GM19438 (cell line): ENCODE results near the gene GAB2.

ENCODE experiments used
- ATAC-seq: cut with Tn5 transposase; IDR thresholded peaks from one replicate; pipeline ENCODE4 v1.9.1; 2021; ENCODE audit warnings: low read depth; ENCODE audit not compliant: unreplicated experiment

The GAB2 gene

DNA sequence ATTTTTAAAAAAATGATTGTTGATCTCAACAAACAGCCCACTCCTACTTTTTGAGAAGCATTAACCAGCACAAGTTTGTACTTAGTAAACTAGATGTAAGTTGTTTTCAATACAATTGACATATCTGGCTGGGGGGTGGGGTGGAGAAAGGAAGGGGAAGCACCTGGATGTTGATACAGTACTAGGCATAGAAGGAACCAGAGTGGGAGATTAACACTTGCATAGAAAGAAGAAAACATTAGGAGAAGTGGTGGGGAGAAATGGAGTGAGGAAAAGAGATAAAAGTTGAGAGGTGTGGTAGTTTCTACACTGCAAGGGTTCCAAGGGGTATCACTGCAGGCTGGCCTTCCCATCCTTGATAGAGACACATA, 10.6 kb upstream of the GAB2 start:
- no peak for ATAC-seq

DNA sequence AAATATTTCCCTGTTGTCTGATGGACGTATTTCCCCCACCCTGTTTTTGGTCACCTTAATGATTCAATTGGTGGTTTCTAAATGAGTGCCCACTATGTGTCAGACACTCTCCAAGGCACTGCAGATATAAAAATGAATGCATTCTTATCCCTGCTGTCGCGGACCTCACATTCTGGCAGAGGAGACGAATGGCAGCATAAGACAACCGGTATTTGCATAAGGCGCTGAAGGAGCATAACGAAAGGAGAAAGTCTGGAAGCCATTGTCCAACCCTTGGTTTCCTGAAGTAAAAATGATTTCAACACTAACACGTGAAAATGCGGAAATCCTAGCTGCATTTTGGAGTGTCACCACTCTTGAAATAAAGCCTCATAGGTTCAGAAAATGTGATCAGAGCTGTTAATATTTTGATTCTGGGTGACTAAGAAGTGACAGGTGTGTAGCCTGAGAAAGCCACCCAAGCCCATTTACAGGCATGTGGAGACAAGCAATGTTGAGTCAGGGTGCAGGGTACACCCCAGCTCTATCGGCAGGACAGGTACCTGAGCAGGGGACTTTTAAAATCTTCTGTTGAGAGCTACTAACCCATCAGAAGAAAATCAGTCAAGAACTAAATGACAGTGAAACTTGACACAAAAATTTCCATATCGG, 10.1 kb upstream of the GAB2 start:
- no peak for ATAC-seq

DNA sequence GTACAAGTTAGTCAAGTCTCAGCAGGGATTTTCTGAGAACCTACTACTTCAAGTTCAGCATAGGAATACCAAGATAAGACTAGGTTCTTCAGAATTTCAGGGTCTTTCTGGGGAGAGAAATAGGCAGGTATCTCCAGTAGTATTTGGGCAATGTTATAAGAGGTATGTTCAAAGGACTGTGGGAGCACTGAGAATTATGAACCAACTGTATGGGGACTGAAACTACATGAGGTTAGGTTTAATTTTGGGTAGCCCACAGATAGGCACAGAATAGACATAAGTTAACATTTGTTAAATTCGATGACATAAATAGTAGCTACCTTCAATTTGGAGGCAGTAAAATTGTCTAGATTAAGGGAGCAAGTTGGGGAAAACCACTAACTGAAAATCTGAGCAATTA, 9.2 kb upstream of the GAB2 start:
- ATAC-seq = no peak

DNA sequence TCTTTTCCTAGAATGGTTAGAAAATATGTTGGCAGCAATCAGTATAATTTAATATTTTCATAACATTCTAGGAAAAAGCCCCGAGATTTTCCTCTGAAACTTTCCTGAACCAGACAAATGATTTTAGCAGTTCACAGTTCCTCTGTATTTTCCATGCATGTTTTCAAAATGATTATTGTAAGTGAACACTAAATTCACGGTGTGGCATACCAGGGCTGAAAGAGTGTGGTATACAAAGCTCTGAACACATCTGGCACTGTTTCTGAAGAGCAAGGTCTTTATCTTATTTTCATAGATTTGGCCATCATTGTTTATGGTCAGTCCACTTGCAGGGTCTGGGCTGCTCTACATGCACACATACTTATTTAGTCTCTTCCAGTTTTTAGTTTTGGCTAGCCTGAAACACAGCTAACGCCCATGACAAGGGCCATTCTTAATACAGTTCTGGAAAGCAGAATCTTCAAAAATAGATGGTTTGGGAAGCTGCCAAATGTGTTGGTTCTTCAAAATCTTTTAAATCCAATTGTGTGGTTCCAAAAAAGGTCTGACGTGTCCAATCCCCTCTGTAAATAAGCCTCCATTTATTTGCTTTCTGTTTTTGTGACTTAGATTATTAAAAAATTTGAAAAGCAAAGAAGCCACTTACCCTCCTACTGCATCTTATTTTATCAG, 7.9 kb upstream of the GAB2 start:
- ATAC-seq = no peak

DNA sequence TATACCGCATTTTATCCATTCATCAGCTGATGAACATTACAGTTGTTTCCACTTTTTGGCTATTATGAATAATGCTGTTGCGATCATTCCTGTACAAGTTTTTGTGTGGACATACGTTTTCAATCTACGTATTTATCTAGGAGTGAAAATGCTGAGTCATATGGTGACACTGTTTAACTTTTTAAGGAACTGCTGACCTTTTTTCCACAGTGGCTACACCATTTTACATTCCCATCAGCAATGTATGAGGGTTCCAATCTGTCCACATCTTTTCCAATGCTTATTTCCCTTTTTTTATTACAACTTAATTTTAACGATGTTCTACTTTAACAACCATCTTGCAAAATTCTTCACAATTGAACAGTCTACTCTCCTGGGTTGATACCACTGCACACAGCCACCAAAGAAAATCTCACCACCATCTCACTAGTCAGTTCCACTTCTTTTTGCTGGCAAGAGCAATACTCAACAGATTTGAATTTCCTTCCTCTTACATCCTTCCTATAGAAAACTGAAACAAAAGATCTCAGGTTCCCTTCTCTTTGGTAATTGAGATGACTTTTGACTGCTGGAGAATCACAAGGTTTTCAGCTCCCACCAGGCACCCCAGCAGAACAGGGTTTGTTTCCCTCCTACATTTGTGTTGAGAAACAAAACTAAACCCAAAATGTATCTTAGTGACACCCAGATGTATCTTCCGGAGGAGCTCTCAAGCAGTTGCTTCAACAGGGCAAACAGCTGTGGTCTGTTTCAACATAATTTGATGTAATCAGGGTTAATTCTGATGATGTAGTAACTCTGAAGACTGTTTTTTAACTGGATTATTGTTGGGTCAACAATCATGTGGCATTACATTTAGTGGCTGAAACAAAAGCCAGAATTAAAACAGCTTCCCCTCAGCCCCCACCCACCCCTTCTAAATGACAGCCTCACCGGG, 7.0 kb upstream of the GAB2 start:
- ATAC-seq = no peak

DNA sequence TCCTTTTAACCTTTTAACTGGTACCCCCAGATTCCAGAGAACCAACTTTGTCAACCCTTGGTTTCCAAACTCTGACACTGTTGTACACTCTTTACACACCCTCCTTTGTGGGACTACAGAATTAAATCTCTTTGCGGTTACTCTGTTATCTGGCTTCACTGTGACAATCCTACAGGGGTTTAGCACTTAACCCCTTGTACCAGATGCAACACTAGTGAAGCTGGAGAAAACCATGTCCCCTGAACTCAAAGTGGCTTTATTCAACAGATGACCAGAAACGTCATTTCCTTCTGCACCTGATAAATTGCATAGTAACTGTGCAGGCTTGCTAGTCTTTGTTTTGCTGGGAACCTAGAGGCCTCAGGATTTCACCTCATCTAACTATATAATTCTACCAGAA, 5.6 kb upstream of the GAB2 start:
- ATAC-seq = no peak

DNA sequence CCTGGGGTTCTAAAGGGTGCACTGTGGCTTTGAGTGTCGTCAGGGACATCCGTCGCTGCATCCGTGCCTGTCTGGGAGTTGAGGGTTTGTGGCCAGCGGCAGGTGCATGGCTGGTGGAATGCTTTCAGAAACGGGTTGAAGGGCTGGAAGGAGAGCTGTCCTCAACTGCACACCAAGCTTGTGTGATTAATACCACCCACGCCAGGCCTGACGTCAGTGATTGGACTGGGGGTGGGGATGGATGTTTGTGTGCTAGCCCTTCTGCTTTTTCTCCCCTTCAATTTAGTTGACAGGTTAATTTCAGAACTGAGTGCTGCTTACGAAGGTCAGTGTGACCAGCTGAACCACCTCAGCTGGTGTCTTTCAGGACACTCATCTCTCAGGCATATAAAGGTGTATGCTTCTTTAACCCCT, 3.2 kb upstream of the GAB2 start:
- no peak for ATAC-seq

DNA sequence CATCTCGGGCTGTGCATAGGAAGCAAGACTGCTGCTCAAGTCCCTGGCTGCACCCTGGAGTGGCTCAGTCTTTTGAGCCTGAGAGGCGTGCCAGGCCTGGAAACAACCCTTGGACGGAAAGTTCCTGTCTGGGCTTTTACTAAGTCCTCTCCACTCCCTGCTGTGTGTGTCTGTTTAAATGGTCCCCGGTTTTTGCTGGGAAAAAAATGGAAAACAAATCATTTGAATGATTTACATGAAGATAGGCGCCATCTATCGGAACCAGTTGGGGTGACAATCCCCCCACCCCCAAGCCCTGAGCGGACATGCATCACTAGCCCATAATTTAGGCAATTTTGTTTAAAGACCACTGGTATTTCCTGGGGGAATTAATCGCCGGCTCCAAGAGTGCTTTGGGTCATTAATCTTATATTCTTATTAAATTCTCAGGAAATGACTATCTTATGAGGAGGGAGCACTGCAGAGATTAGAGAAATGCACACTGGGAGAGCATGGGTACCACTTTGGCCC, 2.7 kb upstream of the GAB2 start:
- no peak for ATAC-seq

DNA sequence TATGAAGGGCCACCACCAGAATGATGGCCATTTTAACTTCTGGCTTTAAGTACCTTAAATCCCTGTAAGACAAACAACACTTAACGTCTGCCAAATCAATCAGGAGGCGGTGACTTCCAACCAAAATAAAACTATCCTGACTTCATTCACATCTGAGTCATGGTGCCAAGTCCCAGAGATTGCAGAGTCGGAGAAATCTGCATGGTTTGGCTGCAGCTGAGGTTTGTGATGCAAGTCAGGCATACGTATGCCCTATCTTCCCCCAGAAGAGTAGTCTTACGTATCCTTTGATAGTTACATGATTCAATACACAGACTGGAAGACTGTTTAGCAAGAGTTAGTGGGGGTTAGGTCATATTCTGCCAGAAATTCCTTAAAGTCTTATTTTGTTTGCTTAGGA, 1.7 kb upstream of the GAB2 start:
- ATAC-seq = no peak

DNA sequence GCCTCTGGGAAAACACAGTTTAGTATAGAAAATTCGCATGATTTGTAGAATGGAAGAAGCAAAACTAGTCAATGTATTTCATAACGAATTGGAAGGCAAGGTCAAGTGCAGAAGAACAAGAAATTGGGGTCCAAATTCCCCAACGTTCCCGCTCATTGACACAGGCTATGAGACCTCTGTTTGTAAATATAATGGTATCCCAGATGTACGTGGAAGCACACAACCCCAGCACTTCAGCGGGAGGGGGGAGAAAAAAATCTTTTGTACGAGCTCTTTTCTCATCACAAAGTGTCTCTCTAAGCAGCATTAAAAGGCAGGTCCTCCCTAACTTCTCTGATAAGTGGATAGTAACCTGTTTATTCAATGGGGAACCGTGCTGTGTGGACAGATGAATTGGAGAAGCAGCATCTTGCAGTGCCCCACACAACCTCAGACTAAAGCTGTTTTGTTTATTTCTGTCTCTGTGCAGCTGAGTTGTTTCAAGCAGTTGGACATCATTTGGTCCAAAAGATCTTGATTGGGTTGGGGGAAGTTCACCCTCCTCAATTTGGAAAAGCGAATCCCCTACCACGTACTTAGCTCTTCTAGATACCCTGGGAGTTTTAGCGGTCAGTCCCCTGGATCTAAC, 1.1 kb upstream of the GAB2 start:
- ATAC-seq = no peak

DNA sequence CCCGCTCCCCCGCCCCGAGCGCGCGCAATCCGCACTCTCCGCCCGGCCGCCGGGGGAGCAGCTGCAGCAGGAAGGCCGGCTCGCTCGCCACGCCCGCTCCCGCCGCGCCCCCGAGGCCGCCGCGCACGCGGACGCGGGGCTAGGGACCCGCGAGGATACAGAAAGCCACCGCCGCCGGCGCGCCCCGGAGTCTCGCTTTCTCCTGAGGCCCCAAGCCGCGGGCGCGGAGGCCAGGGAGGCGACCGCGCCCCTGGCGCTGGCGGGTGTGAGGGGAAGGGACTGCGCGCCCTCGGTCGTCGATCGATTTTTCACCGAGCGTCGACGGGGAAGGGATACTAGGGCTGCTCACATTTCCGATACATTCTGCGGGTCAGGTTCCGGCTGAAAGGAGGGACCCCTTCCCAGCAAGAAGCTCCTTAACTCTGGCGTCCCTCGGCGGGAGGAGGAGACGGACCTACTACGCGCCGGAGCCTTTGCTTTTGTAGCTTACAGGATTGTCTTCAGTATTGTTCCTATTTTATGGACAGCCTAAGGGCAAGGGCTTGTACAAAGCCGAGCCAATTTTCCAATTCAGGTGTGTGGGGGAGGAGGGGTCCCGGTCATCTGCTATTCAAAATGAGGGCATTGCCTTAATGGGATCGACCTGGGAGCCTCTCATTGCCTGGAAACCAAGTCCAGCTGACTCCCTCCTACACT, 416 bp upstream of the GAB2 start:
- peak; percentile 47 for ATAC-seq

DNA sequence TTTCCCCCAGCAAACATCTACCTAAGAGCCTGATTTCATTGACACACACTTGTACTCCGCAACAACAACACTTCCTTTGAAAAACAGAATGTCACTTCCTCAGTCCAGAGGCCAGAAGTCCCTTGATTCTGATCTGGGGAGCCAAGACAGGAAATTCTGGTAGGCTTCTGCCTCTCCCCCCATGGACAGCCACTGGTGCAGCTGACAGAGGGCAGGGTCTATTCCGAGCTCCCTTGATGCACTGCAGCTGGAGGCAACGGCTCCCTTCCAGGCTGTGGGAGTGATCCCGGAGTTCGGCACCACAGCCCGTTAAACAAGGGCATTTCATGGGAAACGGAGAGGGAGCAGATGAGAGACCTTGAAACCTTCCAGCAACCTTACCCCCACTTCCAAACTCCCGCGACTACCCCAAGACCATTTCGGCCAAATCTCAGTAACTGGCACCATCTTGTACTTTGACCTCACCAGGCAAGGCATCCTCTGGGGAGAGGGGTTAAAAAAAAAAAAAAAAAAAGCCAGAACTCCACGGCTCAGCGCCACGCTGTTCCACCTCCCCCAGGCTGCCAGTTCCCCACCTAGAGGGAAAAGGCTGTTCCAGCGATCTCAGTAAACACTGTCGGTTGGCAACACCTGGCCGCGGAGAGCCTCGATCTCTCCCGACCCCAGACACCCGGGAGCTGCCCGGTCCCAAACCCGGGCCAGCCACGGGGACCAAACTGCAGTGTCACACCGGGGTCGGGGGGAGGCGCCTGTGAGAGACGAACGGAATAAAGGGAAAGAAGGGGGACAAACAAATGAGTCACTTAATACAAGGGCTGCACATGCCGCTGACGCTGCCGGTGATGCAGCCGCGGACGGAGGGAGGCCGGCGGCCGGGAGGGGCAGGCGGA, 1.1 kb downstream of the GAB2 start:
- ATAC-seq = peak; percentile 55

DNA sequence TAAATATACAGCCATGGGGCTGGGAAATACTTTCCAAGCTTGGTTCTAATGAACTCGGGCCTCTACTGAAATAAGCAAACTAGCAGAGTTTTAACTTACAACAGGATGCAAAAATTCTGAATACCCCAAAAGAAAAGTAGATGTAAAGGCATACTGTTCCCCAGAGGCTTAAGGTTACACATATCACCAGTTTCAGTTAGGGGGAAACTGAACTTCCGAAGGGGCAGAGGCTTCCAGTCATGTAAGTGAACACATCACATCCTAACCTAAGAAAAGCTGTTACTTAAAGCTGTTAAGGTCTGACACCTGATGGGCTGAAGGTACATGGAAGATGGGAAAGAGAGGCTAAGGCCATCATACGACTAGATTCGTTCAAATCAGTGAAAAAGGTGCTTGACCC, 2.3 kb downstream of the GAB2 start:
- no peak for ATAC-seq

DNA sequence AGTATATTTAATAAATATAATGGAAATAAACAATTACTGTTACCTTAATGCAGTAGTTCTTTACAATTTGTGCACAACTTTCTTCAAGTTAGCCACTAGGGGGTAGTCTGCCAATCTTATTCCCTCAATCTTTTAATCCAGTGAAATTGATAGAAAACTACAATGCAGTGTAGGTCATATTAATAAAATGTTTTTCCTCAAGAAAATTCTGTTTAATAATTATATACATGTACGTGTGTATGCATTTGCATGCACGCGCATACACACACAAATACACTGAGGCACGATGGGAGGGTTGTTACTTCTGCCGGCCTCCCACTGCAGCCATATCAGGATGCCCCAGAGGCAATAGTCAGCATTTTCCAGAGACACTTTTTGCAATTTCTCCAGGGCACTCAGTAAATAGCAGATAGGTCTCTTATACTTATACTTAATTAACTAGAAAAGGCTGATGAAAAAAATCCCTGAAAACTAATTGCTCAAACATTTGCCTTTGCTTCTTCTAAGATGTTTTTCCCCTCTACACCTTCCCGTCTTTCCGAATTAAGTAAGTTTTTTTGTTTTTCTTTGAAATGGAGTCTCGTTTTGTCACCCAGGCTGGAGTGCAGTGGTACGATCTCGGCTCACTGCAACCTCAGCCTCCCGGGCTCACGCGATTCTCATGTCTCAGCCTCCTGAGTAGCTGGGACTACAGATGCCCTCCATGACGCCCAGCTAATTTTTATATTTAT, 3.1 kb downstream of the GAB2 start:
- ATAC-seq = no peak

DNA sequence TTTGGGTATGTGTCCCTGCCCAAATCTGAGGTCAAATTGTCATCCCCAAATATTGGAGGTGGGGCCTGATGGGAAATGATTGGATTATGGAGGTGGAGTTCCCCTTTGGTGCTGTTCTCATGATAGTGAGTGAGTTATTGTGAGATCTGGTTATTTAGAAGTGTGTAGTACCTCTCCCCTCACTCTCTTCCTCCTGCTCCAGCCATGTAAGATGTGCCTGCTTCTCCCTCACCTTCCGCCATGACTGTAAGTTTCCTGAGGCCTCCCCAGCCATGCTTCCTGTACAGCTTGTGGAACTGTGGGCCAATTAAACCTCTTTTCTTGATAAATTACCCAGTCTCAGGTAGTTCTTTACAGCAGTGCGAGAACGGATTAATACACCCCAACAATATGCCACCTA, 9.0 kb downstream of the GAB2 start:
- no peak for ATAC-seq

DNA sequence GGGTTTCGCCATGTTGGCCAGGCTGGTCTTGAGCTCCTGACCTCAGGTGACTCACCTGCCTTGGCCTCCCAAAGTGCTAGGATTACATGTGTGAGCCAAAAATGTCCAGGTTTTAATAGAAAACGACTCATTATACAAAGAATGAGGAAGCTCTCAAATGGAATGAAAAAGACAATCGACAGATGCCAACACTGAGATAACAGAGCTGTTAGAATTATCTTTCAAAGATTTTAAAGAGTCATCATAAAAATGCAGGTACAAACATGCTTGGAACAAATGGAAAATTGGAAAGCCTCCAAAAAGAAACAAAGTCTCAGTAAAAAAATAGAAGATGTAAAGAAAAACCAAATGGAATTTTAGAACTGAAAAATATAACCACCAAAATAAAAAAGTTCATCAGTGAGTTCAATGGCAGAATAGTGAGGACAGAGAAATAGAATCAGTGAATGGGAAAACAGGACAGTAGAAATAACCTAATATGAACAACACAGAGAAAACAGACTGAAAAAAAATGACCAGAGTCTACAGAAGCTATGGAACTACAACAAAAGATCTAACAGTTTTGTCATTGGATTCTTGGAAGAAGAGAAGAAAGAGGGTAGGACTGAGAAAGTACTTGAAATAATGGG, 10.9 kb downstream of the GAB2 start:
- no peak for ATAC-seq

DNA sequence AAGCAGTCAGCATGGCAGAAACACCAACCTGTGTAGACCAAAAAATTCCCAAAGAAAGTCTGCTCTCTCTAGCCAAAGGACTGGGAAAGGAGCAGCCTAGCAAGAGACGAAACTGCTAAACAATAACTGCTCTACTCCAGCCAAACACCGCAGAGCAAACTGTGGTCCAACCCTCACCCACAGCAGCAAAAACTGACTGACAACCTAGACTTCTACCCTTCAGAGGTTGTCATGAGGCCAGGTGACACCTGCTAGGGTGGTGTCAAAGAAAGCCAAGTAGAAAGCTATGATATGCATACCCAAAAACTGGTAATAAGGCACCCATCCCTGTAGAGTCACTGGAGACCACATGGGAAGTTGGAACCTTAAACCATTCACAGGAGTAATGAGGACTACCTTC, 11.8 kb downstream of the GAB2 start:
- ATAC-seq = no peak

DNA sequence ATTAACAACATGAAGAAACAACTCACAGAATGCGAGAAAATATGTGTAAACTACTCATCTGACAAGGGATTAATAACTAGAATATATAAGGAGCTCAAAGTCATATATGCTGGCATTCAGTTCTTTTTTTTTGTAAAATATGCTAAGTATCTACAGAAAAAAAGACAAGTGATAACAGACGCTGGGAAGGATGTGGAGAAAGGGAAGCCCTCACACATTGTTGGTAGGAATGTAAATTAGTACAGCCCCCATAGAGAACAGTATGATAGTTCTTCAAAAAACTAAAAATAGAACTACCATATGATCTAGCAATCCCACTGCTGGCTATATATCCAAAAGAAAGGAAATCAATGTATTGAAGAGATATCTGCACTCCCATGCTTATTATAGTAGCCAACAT, 13.8 kb downstream of the GAB2 start:
- ATAC-seq = no peak
